SKM-1 treated with dmso at 0.1 percent for 144 hours (cell line): ENCODE data around the gene TERB1.
A peak's percentile ranks its signal among the peaks of the same experiment; 100 is the strongest.

Source experiments
- DNase-seq: peaks from one replicate; lab custom pipeline; 2025; ENCODE audit not compliant: unreplicated experiment; lab: John Stamatoyannopoulos, UW

Gene TERB1

GRCh38 chr16:66751053-66751302 is 50.4 kb downstream of the TERB1 start:
- DNase-seq = no peak

GRCh38 chr16:66750279-66751052 is 50.9 kb downstream of the TERB1 start:
- DNase-seq = no peak

- DNase-seq = peak; percentile 98
Measured at GRCh38 chr16:66746682-66747081, 54.7 kb downstream of the TERB1 start.

- DNase-seq = no peak
Measured at GRCh38 chr16:66746048-66746447, 55.3 kb downstream of the TERB1 start.

GRCh38 chr16:66741950-66742808 is 59.2 kb downstream of the TERB1 start:
- no peak for DNase-seq

- DNase-seq = no peak
Measured at GRCh38 chr16:66741169-66741900, 60.0 kb downstream of the TERB1 start.

- DNase-seq = no peak
Measured at GRCh38 chr16:66740533-66740932, 60.9 kb downstream of the TERB1 start.

GRCh38 chr16:66740010-66740409 is 61.4 kb downstream of the TERB1 start:
- DNase-seq = peak; percentile 46

- no peak for DNase-seq
Measured at GRCh38 chr16:66735891-66736290, 65.5 kb downstream of the TERB1 start.

- DNase-seq = no peak
Measured at GRCh38 chr16:66731101-66731500, 70.3 kb downstream of the TERB1 start.

GRCh38 chr16:66728804-66729203 is 72.6 kb downstream of the TERB1 start:
- no peak for DNase-seq

GRCh38 chr16:66728117-66728787 is 73.1 kb downstream of the TERB1 start:
- peak; percentile 74 for DNase-seq

GRCh38 chr16:66720766-66721165 is 80.6 kb downstream of the TERB1 start:
- DNase-seq = no peak

- DNase-seq = no peak
Measured at GRCh38 chr16:66719246-66719645, 82.1 kb downstream of the TERB1 start.

GRCh38 chr16:66717776-66718175 is 83.6 kb downstream of the TERB1 start:
- no peak for DNase-seq

- DNase-seq = peak; percentile 39
Measured at GRCh38 chr16:66717112-66717675, 84.2 kb downstream of the TERB1 start.

GRCh38 chr16:66714654-66715307 is 86.6 kb downstream of the TERB1 start:
- DNase-seq = no peak

- no peak for DNase-seq
Measured at GRCh38 chr16:66714062-66714461, 87.3 kb downstream of the TERB1 start.

- DNase-seq = no peak
Measured at GRCh38 chr16:66713076-66713475, 88.3 kb downstream of the TERB1 start.

GRCh38 chr16:66712512-66712911 is 88.9 kb downstream of the TERB1 start:
- no peak for DNase-seq
